Muscle of arm (tissue), 12 donors: ENCODE results near the gene PHACTR1. TPM values are rescaled to one million over a fixed set of nuclear protein-coding genes. Genes with fewer than 3 reads are reported as not detected.

Source experiments
- DNase-seq: peaks from one replicate; pipeline ENCODE4 v3.0.0-alpha.2; 2013
- polyA plus RNA-seq, 12 donors: library from polyadenylated mRNA; unstranded; fragments of 120-200 nt; gene quantifications; one replicate each; pipeline ENCODE4 v1.2.1, GENCODE V29; 2013; ENCODE audit not compliant: insufficient read length in 12 of 12

PHACTR1 gene
- polyA plus RNA-seq, 12 donors, result 4.1 to 25.6 (median 5.3) TPM; not detected in 1

DNA sequence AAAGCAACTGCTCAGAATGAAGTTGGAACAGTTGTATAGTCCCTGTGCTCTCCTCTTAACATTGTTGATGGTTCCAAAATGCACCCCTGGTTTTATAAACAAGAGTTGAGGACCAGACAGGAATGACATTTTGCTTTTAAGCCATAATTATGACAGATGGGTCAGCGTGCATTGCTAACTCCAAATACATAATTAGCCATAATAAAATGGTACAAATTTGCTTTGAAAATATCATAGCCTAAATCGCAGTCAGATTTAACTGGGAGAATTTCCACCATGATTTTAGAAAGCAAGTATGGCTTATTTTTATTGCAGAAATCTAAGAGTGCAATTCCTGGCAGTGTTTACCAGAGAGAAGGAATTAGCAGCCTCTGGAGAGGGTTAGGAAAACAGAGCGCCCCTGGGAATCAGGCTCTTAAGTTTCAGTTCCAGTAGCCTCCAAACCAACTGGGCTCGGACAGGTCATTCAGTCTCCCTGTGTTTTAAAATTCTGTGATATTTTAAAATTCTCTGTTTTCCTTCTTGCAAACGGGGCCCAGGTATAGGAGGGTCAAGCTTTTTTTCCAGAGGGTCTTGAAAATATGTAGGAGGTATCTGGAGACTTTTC, 309.4 kb downstream of the PHACTR1 start:
- DNase-seq, result no peak

DNA sequence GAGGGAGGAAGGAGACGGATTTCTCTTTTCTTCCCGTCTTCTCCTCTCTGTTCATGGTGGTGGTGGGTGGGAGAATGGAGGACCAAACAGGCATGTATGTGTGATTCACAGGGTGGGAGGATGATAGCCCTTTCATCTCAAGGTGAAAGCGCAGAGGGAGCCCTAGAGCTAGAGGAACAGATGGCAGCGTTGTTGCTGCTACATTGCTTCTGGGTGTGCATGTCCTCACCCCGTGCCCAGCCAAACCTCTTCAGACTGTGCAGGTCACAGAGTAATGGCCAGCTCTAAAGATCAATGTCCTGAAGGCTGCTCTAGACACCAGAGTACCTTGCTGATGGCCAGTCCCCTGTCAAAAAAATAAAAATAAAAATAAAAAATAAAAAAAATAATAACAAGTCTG, 310.0 kb downstream of the PHACTR1 start:
- DNase-seq, result no peak

DNA sequence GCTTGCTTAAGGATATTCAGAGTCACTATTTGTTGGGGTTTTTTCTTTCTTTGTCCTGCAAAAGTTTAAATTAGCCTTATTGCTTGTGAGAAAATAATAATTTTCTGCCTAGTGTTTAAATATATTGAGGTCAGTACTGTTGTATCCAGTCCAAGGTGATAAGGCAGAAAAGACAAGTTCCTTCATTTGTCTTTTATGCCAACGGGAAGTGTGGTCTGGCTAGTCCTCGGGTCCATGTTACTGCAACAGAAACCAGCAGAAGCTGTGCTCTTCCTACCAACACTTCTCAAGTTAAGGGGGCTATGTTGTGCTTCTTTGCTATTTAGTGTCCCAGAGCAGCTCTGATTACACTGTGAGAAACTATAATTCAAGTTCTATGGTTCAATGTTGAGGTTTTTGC, 310.6 kb downstream of the PHACTR1 start:
- no peak for DNase-seq

DNA sequence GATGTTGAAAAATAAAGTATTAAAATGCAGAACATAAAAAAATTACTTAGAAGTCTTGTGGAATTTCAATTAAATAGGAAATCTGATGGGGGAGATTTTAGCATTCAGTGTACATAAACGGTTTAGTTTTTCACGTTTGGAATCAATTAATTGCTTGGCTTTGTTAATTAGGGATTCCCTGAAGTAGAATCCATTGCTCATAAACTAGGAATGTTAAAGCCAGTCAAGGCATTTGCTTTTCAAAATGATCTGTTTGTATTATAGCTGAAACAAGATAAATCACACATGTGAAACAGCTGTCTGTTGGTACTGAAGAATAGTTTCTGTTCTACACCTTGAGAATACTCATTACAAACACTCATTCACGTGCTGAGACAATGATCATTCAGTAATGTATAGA, 313.8 kb downstream of the PHACTR1 start:
- no peak for DNase-seq

DNA sequence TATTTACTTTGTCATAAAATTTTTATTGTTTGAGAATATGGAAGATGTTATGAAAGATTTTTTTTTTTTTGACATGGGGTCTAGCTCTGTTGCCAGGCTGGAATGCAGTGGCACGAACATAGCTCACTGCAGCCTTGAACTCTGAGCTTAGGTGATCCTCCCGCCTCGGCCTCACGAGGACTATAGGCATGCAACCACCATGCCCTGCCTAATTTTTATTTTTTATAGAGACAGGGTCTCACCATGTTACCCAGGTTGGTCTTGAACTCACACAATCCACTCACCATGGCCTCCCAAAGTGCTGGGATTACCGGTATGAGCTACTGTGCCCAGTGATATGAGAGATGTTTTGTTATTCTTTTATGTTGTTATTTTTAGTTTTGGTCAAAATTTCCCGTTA, 316.0 kb downstream of the PHACTR1 start:
- no peak for DNase-seq

DNA sequence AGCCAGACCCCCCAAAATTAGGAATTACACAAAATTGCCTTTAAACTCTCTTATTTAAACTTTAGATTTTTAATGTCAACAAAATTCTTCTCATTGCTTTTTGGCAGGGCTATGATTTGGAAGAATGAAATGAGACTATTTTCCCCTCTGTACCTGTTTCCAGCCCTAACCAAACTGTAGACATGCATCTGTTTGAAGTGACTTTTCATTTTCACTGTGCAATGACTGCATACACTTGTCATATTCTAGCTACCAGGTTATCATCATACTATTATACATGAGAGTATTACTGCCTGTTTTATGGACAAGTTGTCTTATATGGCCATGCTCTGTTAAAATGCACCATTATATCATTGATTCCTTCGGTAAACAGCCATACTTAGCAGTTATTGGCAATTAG, 316.6 kb downstream of the PHACTR1 start:
- no peak for DNase-seq

DNA sequence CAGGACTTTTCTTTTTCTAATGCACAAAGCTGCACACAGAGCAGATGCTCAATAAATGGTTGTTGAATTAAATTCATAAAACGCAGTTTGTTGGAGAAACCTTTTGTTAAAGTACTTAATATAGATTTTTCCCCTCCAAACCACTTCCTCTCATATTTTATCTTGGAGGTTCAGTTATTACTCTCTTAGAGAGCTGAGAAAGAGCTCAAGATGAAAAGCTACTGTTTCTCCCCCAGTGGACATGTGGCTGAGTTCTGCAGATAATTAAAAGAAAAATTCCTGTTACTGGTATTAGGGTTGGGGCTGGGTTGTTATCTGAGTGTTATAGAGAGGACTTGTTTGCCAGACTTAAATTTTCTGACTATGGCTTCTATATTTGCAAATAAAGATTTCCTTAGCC, 317.7 kb downstream of the PHACTR1 start:
- DNase-seq, result no peak

DNA sequence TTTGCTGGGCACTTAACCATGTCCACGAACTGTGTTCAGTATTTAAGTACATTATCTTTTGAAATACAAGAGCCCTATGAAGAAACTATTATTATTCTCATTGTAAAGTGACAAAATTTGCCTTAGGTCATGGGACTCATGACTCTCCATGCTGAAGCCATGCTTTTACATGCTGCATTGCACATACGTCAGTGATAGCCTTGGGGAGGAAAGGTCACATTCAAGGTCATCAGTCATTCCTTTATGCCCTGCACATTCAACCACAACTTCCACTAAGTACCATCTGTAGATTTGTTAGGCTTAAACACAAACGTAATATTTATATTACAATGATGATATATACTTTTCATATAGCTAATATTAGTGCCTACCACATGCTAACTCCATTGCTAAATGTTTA, 319.0 kb downstream of the PHACTR1 start:
- DNase-seq, result no peak

DNA sequence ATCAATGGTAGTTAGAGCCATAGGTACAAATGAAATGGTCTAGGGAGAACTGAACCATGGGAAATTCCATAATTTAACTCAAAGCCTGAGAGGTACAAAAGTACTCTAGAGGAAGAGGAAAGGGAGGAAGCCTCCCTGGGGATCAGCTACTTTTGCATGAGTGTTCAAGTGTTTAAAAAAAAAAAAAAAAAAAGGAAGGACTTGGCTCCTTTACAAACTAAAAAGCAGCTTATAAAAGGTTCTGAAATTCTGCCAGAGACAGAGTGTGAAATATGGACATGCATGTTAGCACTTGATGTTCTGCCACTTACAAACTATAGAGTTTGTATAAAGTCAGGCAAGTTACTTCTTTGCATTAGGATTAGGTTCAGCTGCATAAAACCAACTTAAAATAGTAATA, 321.7 kb downstream of the PHACTR1 start:
- DNase-seq, result no peak

DNA sequence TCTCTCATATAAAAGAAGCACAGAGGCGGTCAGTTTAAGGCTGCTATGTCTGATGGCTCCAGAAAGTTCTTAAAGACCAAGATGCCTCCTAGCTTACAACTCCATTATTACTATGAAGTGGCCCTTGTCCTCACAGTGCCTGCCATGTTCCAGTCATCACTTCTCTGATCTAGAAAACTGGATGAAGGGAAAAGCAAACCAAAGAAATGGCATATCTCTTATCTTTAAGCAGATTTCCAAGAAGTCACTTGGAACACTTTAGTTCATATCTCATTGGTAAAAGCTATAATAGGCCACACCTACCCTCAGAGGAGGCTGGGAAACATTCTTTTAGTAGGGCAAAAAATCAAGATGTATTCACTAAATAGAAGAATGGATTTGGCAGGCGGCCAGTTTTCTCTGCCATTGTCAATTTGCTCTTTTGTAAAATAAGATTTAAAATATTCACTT, 322.2 kb downstream of the PHACTR1 start:
- DNase-seq, result no peak

DNA sequence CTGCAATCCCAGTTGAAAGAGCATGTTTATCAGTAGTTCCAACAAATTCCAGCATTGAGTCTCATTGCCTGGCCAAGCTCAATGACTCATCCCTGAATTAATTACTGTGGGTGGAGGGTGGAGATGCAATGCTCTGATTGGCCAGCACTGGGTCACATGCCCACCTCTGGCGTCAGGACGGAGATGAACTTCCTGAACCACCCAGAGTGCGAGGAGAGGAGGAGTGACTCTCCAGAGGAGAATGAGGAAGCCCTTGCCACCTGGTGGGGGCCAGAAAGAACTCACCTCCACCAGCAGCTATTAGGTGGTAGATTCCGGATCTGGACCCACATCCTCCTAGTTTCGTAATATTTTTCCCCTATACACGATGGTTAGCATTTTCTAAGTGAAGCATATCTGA, 327.8 kb downstream of the PHACTR1 start:
- no peak for DNase-seq

DNA sequence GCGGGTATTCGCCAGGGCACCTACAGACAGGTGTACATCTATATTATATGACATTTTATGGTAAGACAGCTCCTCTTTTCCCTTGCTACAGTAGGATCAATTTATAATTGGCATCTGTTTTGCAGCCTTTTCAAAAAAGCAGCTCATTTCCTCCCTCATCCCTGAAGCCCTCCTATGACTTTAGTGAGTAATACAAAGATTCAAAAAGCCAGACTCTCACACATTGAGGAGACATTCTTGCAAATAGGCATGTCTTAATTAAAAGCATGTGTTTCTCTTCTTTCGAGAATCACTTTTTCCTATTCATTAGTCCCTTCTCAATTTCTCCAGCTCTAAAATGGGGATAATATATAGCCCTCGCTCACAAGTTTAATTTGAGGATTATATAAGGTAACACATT, 328.3 kb downstream of the PHACTR1 start:
- DNase-seq, result no peak

DNA sequence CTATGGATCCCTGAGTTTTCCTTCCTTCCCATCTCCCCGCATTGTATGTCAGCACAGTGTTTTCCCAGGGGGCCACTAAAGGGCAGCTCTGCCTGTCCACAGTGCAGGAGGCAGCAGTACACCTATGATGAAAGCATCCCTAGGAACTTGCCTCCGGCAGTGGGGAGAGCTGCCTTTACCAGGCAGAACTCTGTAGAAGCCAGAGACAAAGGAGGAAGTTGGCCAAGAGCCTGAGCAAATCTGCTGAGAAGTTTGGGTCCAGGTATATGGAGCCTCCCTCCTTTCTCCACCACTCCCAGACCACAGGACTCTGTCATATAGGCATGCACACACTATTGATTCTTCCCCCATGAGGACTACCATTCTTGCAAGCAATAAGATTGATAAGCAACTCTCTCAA, 329.1 kb downstream of the PHACTR1 start:
- no peak for DNase-seq

DNA sequence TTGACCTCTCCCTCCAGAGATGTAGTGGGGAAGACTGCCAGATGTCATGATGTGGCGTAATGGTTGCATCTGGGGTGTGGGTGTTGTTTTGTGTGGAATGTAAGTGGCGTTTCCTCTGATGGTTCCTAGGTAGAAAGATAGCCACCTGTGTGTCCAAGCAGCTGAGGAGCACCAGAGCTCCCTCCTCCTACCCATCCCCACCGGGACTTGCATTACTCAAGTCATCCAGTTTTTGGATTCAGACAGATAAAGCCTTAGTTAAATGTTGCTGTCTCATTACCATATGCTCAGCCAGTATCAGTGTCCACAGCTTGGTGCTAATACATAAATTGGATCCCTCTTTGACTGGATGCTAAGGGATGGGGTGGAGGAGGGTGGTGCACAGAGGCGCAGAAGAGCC, 329.5 kb downstream of the PHACTR1 start:
- no peak for DNase-seq

DNA sequence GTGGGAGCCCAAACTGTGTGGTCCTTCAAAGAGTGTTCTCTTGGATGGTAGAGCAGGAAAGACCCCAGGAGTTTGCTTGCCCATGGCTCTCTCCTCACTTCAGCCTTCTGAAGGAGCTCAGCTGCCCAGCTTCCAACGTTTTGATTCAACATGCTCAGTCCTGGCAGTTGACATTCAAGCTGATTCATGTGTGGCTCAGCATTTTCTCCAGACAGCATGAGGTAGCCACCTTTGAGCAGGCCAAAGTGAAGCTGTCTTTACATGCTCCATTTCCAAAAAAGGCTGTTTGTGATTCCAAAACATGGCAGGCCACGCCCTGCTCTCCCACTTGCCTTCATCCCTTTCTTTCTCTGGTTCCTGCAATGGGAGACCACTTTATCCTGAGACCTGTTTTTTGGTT, 331.5 kb downstream of the PHACTR1 start:
- DNase-seq, result no peak

DNA sequence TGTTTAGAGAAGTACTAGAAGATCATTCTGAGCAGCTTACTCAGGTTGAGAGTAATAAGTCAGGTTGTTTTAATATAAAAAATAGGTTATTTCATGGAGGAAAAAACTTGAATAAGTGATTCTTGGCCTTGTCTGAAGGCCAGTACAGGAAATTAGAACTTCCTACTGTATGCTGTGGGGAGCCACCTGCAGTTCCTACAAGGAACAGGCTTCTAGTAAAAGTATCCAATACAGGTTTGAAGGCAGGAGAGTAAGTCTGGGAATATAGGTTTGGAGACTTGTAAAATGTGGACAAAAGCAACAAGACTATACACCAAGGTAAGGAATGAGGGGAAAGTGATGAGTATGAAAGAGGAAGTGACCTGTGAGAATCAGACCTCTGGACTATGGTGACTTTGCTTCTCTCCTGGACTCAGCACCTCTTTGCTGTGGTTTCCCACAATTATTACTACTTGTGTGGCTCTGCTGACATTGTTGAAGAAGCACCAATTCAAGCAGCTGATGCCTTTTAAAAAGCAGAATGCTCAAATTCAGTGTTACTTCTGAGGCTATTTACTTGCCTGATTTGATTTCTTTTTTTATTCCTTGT, 333.2 kb downstream of the PHACTR1 start:
- no peak for DNase-seq

DNA sequence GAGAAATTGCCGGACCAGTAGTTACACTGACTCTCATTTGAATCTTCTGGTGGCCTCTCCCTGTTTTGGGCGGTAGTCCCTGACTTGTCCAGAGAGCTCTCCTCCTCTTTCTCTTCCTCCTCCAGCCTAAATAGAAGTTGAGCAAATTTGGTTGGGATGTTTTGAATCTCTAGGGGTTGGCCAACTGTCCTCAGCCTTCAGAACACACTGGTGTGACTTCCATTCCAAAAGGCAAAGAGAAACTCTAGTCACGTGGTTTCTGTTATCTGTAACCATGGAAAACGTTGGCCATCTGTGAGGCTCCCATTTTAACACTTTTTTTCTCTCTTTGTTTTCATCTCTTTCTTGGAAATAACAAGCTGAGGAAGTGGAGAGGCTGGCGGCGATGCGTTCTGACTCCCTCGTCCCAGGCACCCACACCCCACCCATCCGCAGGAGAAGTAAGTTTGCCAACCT, 336.5 kb downstream of the PHACTR1 start:
- DNase-seq, result no peak

DNA sequence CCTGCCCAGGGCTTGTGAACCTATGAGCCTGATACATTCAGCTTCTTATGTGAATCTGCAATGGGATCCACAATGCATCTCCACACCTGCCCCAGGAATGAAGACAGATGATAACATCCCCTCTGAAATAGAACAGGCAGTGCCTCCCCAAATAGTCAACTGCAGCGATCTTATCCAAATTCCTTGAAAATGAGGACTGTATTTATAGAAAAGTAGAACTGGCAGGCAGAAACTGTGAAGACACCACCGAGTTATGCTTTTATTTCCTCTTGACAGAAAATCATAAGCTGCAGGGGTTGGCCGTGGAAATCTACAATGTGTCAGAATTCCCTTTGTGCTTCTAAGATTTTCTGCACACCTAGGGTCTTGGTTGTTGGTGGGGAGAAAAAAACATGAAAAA, 341.5 kb downstream of the PHACTR1 start:
- no peak for DNase-seq

DNA sequence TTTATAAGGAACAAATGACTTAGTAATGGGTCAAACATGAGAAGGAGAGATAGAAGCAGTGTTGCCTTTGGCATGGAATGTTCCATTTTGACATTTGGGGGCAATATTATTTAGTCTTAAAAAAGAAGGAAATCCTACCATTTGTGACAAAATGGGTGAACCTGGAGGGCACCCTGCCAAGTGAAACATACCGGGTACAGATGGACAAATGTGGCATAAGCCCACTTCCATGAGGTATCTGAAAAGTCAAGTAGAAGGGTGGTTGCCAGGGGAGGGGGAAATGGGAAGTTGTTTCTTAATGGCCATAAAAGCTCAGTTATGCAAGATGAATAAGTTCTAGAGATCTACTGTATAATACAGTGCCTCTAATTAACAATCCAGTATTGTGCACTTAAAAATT, 342.5 kb downstream of the PHACTR1 start:
- DNase-seq, result no peak

DNA sequence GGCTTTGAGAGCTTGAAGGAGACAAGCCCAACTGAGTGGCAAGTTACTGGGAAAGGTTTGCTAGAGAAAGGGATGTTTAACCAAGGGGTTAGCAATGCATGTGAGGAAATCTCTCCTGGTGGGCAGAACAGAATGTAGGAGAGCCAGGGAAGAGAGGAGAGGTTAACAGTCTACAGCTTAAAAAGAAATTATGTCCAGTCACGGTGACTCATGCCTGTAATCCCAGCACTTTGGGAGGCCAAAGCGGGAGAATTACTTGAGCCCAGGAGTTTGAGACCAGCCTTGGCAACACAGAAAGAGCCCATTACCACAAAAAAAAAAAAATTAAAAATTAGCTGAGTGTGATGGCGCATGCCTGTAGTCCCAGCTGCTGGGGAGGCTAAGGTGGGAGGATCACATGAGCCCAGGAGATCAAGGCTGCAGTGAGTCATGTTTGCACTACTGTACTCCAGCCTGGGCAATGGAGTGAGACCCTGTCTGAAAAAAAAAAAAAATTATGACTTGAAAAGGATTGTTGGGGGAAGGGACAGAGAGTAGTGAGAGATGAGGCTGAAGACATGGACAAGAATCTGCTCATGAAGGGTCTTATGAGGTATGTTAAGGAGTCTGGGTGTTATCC, 346.8 kb downstream of the PHACTR1 start:
- DNase-seq, result no peak

DNA sequence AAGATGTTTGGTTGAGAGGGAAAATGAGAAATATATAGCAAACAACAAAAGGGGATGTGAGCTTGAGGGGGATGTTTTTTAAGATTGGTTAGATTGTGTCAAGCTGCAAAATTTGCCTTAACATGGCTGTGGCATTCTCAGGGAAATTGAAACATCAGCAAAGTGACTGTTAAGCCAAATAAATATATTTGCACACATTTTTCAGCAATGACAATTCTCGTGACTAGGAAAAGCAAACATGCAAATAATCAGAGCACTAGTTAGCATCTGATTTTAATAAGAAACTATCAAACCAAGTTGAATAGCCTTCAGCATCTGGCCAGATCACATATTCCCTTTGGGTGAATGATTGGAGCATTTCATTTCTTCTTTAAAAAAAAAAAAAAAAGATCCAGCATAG, 349.0 kb downstream of the PHACTR1 start:
- DNase-seq, result no peak

DNA sequence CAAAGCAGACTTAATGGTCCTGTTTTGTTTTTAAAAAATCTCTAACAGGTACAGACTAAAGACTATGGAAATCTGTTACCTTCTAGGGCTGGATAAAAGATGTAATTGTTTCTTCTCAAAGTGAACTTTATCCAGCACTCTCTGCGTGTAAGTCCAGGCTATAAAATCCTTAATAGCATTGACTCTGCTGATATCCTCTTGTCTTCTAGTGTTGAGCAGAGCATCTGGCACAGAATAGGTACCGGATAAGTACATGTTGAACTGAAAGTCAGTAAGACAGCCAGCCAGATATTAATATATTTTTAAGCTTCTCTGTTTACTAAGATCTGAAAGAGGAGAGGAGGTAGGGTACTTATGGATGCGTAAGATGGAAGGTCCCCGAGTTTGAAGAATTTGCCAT, 349.5 kb downstream of the PHACTR1 start:
- no peak for DNase-seq

DNA sequence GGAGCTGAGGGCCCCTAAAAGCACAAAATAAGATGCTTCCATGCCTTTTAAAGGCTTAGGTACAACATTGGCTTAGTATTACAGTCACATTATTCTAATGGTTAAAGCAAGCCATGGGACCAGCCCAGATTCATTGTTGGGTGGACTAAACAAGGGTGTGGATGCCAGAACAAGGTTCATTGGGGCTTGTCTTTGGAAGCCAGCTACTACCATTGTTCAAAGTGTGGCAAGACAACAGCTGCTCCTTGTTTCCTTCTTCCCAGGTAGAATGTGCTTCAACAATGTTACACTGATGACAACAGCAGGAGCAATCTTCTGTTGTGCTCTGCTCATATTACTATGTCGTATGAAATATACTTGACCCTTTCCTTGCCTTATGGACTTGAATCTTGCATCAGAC, 350.3 kb downstream of the PHACTR1 start:
- no peak for DNase-seq
